Measurements from ENCODE around the gene SH3D19. TPM values are rescaled to one million over a fixed set of nuclear protein-coding genes. Genes with fewer than 3 reads are reported as not detected.
"Not testable (repeated sequence)": the region's sequence is repeated elsewhere in the genome, so short reads cannot be mapped to it uniquely, and the experiment has no call there.

The SH3D19 gene
- total RNA-seq, 1 donor from 2014 or later = 39.3 TPM

GRCh38 chr4:151322570-151322969 is 2.8 kb downstream of the SH3D19 start:
- Mint-ChIP-seq H3K27me3 (ENCODE audit: insufficient read depth, low read depth) (no peaks in the 10 kb centered on the region), H3K27ac (no peak overlapping the region), H3K4me3 (peak overlapping the region; percentile 85), H3K9me3 (peaks cover 4% of the 10 kb centered on the region), H3K4me1 (peaks cover 35% of the 10 kb centered on the region), H3K36me3 (peaks cover 11% of the 10 kb centered on the region)
- H3K27me3 ChIP-seq = peaks cover 6% of the 10 kb centered on the region
- H3K36me3 ChIP-seq = no peaks in the 10 kb centered on the region
- no peak overlapping the region for H2AFZ ChIP-seq (replicated peaks)
- peaks cover 29% of the 10 kb centered on the region for H3F3A ChIP-seq (ENCODE audit: low read depth)
- TF ChIP-seq, protein P1, sequence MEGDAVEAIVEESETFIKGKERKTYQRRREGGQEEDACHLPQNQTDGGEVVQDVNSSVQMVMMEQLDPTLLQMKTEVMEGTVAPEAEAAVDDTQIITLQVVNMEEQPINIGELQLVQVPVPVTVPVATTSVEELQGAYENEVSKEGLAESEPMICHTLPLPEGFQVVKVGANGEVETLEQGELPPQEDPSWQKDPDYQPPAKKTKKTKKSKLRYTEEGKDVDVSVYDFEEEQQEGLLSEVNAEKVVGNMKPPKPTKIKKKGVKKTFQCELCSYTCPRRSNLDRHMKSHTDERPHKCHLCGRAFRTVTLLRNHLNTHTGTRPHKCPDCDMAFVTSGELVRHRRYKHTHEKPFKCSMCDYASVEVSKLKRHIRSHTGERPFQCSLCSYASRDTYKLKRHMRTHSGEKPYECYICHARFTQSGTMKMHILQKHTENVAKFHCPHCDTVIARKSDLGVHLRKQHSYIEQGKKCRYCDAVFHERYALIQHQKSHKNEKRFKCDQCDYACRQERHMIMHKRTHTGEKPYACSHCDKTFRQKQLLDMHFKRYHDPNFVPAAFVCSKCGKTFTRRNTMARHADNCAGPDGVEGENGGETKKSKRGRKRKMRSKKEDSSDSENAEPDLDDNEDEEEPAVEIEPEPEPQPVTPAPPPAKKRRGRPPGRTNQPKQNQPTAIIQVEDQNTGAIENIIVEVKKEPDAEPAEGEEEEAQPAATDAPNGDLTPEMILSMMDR (IDR thresholded peaks at IDR 0.05) = no peak
- TF ChIP-seq EZH2phosphoT487 (IDR thresholded peaks at IDR 0.05) (no peak), EZH2 (IDR thresholded peaks at IDR 0.05) (no peak)
- peaks cover 32% of the 10 kb centered on the region for H3K4me1 ChIP-seq
- no peaks in the 10 kb centered on the region for H3K9me3 ChIP-seq (ENCODE audit: low read depth)
- peaks cover 66% of the 10 kb centered on the region for H3K79me2 ChIP-seq (ENCODE audit: low read depth)
- no peak overlapping the region for H3K9ac ChIP-seq
- H3K27ac ChIP-seq = no peak overlapping the region
- peak overlapping the region; percentile 91 for H3K4me2 ChIP-seq
- no peak for DNase-seq (ENCODE audit: low spot score)
- H4K20me1 ChIP-seq (ENCODE audit: low read depth) = peaks cover 29% of the 10 kb centered on the region
- peak overlapping the region; percentile 72 for H3K4me3 ChIP-seq

- DNase-seq (ENCODE audit: low spot score); H3K36me3 ChIP-seq; H3K27me3 ChIP-seq; H3K9ac ChIP-seq; H3K9me3 ChIP-seq (ENCODE audit: low read depth); H3K9me3 Mint-ChIP-seq; H3K4me3 Mint-ChIP-seq; H3K27ac Mint-ChIP-seq; H3K27me3 Mint-ChIP-seq (ENCODE audit: insufficient read depth, low read depth); H2AFZ ChIP-seq (replicated peaks); H3K27ac ChIP-seq: not testable (repeated sequence)
- Mint-ChIP-seq H3K4me1 (peaks cover 39% of the 10 kb centered on the region), H3K36me3 (peaks cover 11% of the 10 kb centered on the region)
- Histone ChIP-seq H3K79me2 (ENCODE audit: low read depth) (peaks cover 70% of the 10 kb centered on the region), H3K4me2 (peak overlapping the region; percentile 17), H4K20me1 (ENCODE audit: low read depth) (peaks cover 33% of the 10 kb centered on the region), H3K4me3 (peak overlapping the region; percentile 72), H3K4me1 (peaks cover 35% of the 10 kb centered on the region), H3F3A (ENCODE audit: low read depth) (peaks cover 29% of the 10 kb centered on the region)
Observed at GRCh38 chr4:151322161-151322560, 3.2 kb downstream of the SH3D19 start.

DNA sequence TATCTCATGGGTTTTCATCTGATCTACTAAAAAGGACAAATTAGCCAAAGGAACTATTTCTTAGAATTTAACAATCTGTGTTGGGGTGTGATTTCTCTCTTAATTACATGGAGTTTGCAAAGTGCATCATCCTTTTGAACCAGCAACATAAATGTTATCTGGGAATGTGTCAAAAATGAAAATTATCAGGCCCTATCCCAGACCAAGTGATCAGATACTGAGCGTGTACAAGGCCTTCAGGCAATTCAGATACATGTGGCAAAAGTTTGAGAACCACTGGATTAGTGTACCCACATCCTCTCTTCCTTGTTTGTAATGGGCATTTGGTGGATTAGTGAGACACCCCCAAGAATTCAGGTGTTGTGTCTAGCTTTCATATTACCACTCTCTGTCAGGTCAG is 3.8 kb downstream of the SH3D19 start:
- Histone ChIP-seq H3F3A (ENCODE audit: low read depth) (peaks cover 23% of the 10 kb centered on the region), H3K27me3 (peaks cover 1% of the 10 kb centered on the region), H3K36me3 (no peaks in the 10 kb centered on the region), H2AFZ (replicated peaks) (no peak overlapping the region), H3K9me3 (ENCODE audit: low read depth) (no peaks in the 10 kb centered on the region), H3K27ac (no peak overlapping the region), H3K4me1 (peaks cover 39% of the 10 kb centered on the region), H3K9ac (no peak overlapping the region), H3K79me2 (ENCODE audit: low read depth) (peaks cover 76% of the 10 kb centered on the region), H4K20me1 (ENCODE audit: low read depth) (peaks cover 39% of the 10 kb centered on the region), H3K4me2 (peak overlapping the region; percentile 17), H3K4me3 (no peak overlapping the region)
- no peak for DNase-seq (ENCODE audit: low spot score)
- Mint-ChIP-seq H3K9me3 (peaks cover 4% of the 10 kb centered on the region), H3K4me1 (peaks cover 44% of the 10 kb centered on the region), H3K27ac (peak overlapping the region; percentile 16), H3K4me3 (no peak overlapping the region), H3K27me3 (ENCODE audit: insufficient read depth, low read depth) (no peaks in the 10 kb centered on the region), H3K36me3 (peaks cover 11% of the 10 kb centered on the region)
- TF ChIP-seq EZH2phosphoT487 (IDR thresholded peaks at IDR 0.05) = no peak
- TF ChIP-seq, protein P1 (IDR thresholded peaks at IDR 0.05) = no peak
- TF ChIP-seq EZH2 (IDR thresholded peaks at IDR 0.05) = no peak

- Histone ChIP-seq H3K4me2 (no peak overlapping the region), H3K27me3 (no peaks in the 10 kb centered on the region), H3K9me3 (ENCODE audit: low read depth) (no peaks in the 10 kb centered on the region), H3K9ac (no peak overlapping the region), H3K27ac (no peak overlapping the region), H3K79me2 (ENCODE audit: low read depth) (peaks cover 97% of the 10 kb centered on the region), H4K20me1 (ENCODE audit: low read depth) (peaks cover 56% of the 10 kb centered on the region), H2AFZ (replicated peaks) (no peak overlapping the region), H3K4me3 (no peak overlapping the region), H3K36me3 (no peaks in the 10 kb centered on the region), H3K4me1 (peaks cover 35% of the 10 kb centered on the region), H3F3A (ENCODE audit: low read depth) (peaks cover 20% of the 10 kb centered on the region)
- H3K36me3 Mint-ChIP-seq = peaks cover 14% of the 10 kb centered on the region
- H3K9me3 Mint-ChIP-seq = no peaks in the 10 kb centered on the region
- H3K27ac Mint-ChIP-seq = no peak overlapping the region
- no peaks in the 10 kb centered on the region for H3K27me3 Mint-ChIP-seq (ENCODE audit: insufficient read depth, low read depth)
- H3K4me1 Mint-ChIP-seq = peaks cover 43% of the 10 kb centered on the region
- TF ChIP-seq, protein P1 (IDR thresholded peaks at IDR 0.05) = no peak
- no peak for DNase-seq (ENCODE audit: low spot score)
- no peak overlapping the region for H3K4me3 Mint-ChIP-seq
Observed at GRCh38 chr4:151319490-151319889, 5.9 kb downstream of the SH3D19 start.
